ENCODE results near the gene AGXT.

Gene AGXT

GRCh38 chr2:240869109-240869955 lies 708 bp downstream of the AGXT start:
- no peak for DNase-seq (ENCODE audit: low read depth in 3 of 3, low spot score in 1 of 3)

- no peak for DNase-seq (ENCODE audit: low read depth in 3 of 3, low spot score in 1 of 3)
Measured at GRCh38 chr2:240869956-240870875, 1.6 kb downstream of the AGXT start.

GRCh38 chr2:240871071-240871958 lies 2.7 kb downstream of the AGXT start:
- DNase-seq (ENCODE audit: low read depth in 3 of 3, low spot score in 1 of 3), result no peak

- DNase-seq (ENCODE audit: low read depth in 3 of 3, low spot score in 1 of 3), result no peak
Measured at GRCh38 chr2:240872317-240873097, 3.9 kb downstream of the AGXT start.

GRCh38 chr2:240873098-240873788 lies 4.6 kb downstream of the AGXT start:
- DNase-seq (ENCODE audit: low read depth in 3 of 3, low spot score in 1 of 3), result no peak

GRCh38 chr2:240873805-240874714 lies 5.4 kb downstream of the AGXT start:
- DNase-seq (ENCODE audit: low read depth in 3 of 3, low spot score in 1 of 3), result no peak

GRCh38 chr2:240874715-240875227 lies 6.1 kb downstream of the AGXT start:
- DNase-seq (ENCODE audit: low read depth in 3 of 3, low spot score in 1 of 3), result no peak

- DNase-seq (ENCODE audit: low read depth in 3 of 3, low spot score in 1 of 3), result no peak
Measured at GRCh38 chr2:240875228-240876034, 6.8 kb downstream of the AGXT start.

GRCh38 chr2:240876035-240876474 lies 7.4 kb downstream of the AGXT start:
- DNase-seq (ENCODE audit: low read depth in 3 of 3, low spot score in 1 of 3), result no peak

- no peak for DNase-seq (ENCODE audit: low read depth in 3 of 3, low spot score in 1 of 3)
Measured at GRCh38 chr2:240876475-240877251, 8.0 kb downstream of the AGXT start.

- DNase-seq (ENCODE audit: low read depth in 3 of 3, low spot score in 1 of 3), result no peak
Measured at GRCh38 chr2:240877460-240878340, 9.1 kb downstream of the AGXT start.

GRCh38 chr2:240878341-240878936 lies 9.8 kb downstream of the AGXT start:
- no peak for DNase-seq (ENCODE audit: low read depth in 3 of 3, low spot score in 1 of 3)

GRCh38 chr2:240879105-240879504 lies 10.5 kb downstream of the AGXT start:
- no peak for DNase-seq (ENCODE audit: low read depth in 3 of 3, low spot score in 1 of 3)

- DNase-seq (ENCODE audit: low read depth in 3 of 3, low spot score in 1 of 3), result no peak
Measured at GRCh38 chr2:240881913-240882312, 13.3 kb downstream of the AGXT start.

- DNase-seq (ENCODE audit: low read depth in 3 of 3, low spot score in 1 of 3), result no peak
Measured at GRCh38 chr2:240884221-240884620, 15.6 kb downstream of the AGXT start.

Data from stimulated activated CD4-positive, alpha-beta T cell treated with anti-CD3 and anti-CD28 coated beads, TNF-alpha, amount 100 ng/mL, for 1 hour (primary cell).